GM19467 (cell line): Measurements from ENCODE around the gene ARVCF.
"Not testable (repeated sequence)": the region's sequence is repeated elsewhere in the genome, so short reads cannot be mapped to it uniquely, and the experiment has no call there.

Experiments
- ATAC-seq: cut with Tn5 transposase; IDR thresholded peaks from one replicate; pipeline ENCODE4 v1.9.1; 2021; ENCODE audit warnings: mild to moderate bottlenecking, moderate library complexity; ENCODE audit not compliant: unreplicated experiment

Gene ARVCF

DNA sequence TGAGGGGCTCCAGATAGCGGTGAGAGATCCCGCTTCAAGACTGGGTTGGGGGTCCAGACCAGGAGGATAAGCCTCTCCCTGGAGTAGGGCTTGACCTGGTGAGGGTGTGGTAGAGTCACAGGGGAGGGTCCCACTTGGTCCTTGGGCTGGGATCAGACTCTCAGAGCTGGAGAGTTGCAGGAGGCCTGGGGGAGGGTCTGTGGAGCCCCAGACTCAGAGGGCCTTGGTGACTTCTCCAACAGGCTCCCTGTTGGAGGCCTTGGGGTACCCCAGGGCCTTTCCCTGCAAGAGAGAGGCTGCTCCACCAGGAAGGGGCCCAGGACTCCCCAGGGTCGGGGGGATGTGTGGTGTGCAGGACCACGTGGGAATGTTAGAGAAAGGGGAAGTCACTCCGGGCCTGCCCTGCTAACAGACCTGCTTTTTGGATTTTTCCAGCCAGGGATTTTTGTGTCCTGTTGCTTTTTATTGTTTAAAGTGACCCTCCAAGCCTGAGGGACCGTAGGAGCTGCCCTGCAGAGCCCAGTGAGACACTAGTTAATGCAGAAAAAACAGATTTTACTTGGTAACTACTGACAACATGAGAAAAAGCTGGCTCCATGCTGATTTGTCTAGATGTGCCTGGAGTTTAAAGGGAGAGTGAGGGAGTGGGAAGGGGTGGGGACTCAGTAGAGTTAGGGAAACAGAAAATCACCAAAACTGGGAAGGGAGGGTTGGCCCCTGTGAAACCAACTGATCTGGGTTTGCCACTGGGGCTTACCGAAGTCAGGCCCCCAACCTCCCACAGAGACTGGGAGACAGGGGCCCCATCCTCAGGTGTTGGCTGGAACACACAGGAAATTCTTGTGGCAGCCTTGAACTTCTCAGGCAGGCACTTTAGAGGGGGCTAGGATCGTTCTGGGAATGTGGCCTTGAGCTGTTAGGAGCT, 74.2 kb downstream of the ARVCF start:
- peak; percentile 14 for ATAC-seq

DNA sequence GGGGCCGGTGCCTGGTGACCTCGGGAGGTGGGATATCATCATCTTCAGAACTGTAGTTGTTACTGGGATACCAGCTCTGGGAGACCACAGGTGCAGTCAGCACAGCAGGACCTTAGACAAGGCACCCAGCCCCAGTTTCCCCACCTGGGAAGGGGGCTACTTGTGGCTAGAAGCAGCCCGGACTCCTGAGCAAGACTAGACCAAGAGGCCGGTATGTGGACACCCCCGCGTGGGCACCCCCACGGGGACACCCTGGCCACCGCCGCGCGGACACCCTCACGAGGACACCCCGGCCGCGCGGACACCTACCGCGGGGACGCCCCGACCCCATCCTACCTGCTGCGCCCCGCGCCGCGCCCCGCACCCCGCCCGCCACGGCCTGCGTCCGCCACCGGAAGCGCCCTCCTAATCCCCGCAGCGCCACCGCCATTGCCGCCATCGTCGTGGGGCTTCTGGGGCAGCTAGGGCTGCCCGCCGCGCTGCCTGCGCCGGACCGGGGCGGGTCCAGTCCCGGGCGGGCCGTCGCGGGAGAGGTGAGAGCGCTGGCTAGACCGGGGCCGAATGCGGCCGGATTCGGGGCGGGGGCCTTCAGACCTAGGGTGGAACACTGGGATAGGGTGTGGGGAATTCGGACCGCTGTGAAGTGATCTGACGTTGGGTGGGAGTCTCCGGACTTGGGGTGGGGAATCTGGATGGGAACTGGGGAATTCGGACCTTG, 75.1 kb downstream of the ARVCF start, which contains the start of the genes COMT and TXNRD2:
TSS of gene COMT (plus strand) at position 408 of the 718 bp plus-strand sequence. CDS start 20,755 bp downstream, outside the sequence.
TSS of gene TXNRD2 (minus strand) at position 454 of the 718 bp plus-strand sequence. CDS start at position 439, 15 bp downstream.
- peak; percentile 69 for ATAC-seq

GRCh38 chr22:19940536-19941364, 75.9 kb downstream of the ARVCF start:
- no peak for ATAC-seq

DNA sequence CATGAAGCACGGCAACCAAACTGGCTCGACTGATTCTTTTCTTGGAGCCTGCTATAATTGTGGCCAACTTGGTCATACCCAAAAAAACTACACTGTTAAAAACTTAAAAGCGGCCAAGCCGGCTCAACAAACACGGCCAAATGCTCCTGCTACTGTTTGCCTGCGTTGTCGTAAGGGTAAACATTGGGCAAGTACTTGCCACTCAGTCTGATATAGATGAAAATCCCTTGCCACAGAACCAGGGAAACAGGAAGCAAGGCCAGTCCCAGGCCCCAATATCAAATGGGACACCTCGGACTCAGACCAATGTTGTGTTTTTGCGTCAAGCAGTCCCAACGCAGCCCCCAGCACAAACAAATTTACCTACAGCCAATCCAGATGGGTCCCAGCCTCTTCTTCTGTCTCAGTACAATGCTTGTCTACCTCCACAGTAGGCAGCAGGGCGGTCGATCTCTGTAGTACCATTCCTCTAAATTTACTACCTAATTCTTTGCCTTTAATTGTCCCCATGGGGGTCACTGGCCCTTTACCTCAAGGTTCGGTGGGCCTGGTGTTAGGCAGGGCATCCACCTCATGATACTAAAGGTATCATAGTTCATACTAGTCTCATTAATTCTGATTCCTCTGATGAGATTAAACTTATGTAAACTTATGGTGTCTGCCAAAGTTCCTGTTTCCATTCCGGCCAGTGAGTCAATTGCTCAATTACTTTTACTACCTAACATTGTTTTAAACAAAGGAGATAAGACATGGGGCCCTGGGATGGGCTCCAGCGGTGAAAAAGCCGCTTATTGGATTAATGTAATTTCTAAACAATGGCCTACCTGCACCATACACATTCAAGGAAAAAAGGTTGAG, 78.8 kb downstream of the ARVCF start:
- no peak for ATAC-seq

GRCh38 chr22:19936513-19936912, 80.1 kb downstream of the ARVCF start:
- ATAC-seq = no peak

DNA sequence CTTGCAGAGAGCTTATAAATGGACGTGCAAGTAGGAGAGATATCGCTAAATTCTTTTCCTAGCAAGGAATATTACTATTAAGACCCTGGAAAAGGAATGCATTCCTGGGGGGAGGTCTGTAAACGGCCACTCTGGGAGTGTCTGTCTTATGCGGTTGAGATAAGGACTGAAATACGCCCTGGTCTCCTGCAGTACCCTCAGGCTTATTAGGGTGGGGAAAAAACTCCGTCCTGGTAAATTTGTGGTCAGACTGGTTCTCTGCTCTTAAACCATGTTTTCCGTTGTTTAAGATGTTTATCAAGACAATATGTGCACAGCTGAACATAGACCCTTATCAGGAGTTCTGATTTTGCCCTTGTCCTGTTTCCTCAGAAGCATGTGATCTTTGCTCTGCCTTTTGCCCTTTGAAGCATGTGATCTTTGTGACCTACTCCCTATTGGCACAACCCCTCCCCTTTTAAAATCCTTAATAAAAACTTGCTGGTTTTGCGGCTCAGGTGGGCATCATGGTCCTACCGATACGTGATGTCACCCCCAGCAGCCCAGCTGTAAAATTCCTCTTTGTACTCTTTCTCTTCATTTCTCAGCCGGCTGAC, 81.4 kb downstream of the ARVCF start:
- ATAC-seq = not testable (repeated sequence)

DNA sequence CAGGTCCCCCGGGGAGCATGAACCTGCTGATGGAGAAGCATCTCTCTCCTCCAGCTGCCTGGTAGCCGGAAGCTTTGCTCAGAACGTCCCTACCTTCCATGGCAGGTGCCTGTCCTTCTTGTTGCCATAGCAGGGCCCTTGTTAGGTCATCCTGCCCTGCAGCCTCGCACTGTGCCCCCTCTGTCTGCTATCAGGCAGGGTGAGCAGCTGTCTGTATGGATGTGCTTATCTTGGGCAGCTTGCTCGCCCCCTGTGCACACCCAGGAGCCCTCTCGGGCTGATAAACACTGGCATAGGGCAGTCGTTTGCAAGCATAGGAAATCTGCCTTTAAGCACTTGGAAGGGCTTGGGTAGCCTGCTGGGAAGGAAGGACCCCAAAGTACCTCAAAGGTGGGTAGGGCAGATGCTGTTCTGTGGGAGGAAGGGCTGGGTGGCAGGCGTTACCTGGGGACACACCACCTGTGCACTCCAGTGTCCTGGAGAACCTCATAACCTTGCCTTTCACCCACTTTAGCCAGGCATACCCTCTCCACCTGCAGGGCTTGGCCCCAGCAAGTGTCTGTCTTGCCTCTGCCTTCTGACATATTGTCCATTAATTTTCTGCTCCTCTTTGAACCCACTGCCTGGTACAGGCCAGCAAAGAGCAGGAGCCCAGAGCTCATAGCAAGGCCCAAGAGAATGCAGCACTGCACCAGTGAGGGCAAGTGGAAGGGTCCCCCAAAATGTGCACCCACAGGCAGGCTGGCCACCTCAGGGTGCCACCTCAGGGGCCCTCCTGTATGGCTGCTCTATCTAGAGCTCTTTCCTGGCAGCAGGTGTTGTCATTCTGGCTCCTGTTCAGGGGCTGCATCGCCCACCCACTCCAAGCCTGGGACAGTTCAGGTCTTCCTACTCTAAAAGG, 83.0 kb downstream of the ARVCF start:
- ATAC-seq = no peak

DNA sequence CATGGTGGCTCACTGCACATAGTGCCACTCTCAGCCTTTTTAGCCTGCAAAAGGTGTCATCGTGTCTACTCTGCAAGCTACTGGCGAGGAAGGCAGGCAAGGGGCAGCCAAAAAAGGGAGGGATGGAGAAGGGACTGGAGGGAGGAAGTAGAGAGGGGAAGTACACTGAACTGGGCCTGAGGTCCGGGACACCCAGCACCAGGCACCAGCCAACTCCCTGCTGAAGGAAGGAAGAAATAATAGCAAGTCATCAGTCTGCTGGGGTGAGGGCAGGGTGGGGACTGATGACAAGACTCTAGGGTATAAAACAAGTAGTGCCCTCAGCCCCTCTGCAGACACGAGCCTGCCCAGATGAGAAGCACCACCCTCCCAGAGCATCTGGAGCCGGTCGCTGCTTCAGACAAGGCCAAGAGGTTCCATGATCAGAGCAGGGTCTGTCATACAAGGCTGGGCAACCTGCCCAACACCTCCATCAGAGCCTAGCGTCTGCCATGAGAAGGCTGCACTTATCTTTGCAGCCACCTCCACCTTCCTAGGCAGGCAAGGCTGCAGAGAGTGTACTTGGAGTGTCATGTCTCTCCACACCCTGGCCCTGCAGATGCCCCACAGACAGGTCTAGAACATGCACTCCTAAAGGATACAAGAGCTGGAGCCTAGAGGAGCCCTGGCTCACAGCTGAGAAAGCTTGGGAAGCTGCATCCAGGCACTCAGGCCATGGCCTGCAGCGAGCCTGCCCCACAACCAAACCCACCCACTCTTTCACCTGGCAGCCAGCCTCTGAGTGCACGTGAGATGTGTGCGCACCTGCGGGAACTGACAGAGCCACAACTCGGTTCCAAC, 84.0 kb downstream of the ARVCF start:
- ATAC-seq = no peak

- ATAC-seq = no peak
Measured at GRCh38 chr22:19931514-19931913, 85.1 kb downstream of the ARVCF start.

DNA sequence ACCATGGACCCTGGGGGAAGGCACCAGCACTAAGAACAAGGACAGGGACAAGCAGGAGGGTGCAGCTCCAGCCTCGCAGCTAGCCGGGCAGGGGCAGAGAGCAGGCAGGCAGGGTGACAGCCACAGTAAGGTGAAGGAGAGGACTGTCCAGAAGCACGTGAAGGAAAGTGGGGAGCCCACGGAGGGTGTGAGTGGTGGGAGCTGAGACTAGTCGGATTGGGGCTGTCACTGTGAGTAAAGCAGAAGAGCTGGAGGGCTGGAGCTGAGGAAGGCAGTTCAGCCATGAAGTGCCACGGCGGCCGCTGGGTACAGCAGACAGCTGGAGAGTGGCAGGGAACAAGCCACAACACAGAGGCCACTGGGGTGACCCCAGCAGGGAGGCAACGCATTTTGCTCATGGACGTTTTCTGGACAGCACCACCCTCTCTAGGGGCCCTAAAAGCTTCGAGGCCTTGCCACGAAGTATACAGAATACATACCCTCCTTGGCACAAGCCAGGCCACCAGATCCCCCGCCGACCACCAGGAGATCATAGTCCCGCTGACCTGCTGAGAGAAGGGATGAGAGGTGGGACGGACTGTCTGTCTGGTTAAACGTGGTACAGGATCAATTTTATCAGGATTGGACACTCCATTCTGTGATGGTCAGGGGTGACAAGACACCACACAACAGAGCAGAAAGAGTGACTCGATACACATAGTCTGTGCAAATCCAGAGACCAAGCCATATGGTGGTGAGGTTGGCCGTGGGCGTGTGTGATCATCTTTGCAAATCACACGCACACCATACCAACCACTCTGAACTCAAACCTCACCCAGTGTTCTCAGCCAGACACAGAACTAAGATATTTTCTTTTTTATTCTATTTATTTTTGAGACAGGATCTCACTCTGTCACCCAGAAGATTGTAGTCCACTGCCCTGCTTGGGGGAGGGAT, 85.8 kb downstream of the ARVCF start:
- ATAC-seq = no peak

DNA sequence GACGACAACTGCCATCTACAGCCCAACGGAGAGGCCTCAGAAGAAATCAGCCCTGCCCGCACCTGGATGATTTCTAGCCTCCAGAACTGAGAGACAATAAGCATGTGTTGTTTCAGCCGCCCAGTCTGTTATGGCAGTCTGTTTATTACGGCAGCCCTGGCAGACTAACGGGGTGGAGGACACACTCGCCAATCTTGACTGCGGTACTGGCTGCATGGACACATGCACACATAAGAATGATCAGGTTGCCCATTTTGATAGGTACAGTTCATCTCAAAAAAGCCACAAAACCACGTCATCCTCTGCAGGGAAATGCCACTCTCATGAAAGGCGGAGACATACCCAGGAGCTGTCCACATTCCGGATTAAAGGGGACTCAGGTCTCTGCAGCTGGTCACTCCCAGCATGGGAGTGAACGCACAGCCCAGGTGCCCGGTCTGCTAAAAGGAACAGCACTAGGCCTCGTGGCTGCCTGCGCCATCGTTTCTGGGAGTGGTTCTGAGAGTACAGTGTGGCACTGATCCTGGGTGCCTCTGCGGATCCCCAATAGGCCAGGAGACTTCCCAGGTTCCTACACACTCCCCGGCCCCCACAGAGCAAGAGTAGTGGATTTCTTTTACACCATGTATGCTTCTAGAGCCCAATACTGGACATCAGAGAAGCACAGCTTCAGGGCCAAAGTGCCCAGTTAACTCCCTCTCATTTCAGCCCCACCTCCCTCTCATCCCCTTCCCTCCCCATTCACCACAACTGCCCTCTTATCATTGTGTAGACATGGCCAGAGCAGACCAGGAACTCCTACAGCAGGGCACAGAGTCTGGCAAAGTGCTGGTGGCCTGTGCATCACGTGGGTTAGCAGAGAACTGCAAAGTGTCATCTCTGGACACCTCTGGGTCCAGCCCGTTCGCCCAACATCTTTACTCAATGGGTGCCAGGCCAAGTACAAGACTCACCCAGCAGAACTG, 86.8 kb downstream of the ARVCF start:
- no peak for ATAC-seq

GRCh38 chr22:19928207-19928606, 88.4 kb downstream of the ARVCF start:
- ATAC-seq = no peak

DNA sequence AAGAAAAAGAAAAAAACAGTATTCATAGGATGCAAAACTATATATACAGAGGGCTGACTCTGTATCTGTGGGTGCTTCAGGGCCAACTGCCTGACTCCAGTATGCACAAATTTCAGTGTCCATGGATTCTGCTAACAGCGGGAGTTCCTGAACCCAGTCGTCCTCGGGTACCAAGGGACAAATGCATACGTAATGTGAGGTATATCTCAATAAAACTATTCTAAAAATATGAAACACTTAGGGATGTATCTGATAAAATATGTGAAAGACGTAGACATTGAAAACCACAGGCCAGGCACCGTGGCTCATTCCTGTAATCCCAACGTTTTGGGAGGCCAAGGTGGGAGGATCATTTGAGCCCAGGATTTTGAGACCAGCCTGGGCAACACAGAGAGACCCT, 88.9 kb downstream of the ARVCF start:
- ATAC-seq = no peak

DNA sequence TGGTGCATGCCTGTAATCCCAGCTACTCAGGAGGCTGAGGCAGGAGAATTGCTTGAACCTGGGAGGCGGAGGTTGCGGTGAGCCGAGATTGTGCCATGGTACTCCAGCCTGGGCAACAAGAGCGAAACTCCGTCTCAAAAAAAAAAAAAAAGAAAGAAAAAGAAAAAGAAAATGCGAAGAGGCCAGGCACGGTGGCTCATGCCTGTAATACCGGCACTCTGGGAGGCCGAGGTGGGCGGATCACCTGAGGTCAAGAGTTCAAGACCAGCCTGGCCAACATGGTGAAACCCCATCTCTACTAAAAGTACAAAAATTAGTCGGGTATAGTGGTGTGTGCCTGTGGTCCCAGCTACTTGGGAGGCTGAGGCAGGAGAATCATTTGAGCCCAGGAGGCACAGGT, 90.6 kb downstream of the ARVCF start:
- not testable (repeated sequence) for ATAC-seq

DNA sequence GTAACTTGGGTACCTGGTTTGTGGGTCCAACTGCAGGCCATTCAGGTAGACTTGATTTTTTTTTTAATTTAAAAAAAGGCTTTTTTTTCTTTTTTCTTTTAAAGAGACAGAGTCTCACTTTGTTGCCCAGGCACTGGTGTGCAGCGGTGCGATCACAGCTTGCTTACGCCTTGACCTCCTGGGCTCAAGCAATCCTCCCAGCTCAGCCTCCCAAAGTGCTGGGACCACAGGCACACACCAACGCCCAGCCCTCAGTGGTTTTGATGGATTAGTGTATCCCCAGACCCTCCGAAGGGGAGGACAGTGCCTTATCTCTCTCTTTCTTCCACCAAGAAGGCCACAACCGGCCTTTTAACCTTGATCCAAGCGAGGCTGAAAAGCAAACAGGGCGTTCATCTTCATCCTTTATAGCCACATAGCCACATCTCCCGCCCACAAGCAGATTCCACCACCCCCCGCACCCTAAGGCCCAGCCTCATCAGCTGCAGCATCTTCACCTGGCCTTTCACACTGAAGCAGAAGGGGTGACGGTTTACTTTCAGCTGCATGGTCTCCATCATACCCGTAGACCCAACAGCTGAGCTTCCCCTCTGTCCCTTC, 92.6 kb downstream of the ARVCF start:
- no peak for ATAC-seq
